ENCODE results near the gene PDCD1.

PDCD1 gene

DNA sequence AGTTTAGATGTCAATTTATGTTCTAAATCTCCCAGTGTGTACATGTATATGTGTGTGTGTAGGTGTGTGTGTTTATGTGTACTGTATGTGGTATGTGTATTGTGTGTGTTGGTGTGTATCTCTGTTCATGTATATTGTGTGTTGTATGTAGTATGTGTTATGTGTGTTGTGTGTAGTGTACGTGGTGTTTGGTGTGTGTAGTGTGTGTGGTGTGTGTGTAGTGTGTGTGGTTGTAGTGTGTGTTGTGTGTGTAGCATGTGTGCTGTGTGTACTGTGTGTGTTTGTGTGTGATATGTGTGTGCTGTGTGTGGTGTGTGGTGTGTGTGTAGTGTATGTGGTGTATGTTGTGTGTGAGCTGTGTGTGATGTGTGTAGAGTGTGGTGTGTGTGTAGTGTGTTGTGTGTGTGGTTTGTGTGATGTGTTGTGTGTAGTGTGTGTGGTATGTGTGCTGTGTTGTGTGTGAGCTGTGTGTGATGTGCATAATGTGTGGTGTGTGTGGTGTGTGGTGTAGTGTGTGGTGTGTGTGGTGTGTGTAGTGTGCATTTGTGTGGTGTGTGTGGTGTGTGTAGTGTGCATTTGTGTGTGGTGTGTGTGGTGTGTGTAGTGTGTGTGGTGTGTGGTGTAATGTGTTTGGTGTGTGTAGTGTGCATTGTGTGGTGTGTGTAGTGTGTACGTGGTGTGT lies 5.6 kb upstream of the PDCD1 start:
- DNase-seq, result no peak

DNA sequence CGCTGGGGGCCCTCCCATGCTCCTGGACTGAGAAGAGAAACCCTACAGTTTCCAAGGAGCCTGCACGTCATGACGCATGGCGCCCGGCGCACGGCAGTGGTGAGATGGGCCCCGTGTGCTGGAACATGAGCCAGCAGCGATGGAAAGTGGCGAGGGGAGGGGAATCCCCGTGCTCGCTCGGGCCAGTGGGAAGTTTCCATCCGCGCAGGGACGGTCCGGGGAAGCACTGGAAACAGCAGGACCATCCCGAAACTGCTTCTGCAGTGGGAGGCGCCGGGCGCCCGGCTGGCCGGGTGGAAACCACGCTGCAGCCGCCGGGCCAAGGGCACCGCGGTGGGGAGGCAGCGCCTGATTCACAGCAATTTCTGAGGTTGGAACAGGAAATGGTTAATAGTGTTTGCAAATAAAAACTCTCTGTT lies 4.9 kb upstream of the PDCD1 start:
- DNase-seq, result peak; percentile 61

- no peak for DNase-seq
These were observed 4.3 kb upstream of the PDCD1 start for GRCh38 chr2:241862775-241863535.

DNA sequence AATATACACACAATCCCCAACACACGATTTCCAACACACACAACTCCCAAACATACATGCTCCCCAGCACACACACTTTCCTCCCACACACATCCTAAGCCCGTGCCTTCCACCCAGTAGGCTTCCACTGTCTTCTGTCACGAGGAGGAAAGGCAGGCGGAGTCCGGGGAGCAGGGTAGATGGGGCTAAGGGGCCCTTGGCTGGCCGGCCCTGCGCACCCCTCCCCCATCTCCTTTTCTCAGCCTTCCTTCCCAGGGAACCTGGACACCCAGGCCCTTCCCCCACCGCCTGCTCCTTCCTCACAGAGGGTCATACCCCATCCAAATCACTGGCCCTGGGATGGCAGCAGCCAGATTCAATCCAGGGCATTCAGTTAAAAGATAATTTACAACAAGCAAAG lies 3.4 kb upstream of the PDCD1 start:
- no peak for DNase-seq

GRCh38 chr2:241861264-241861663 lies 2.6 kb upstream of the PDCD1 start:
- DNase-seq, result no peak

DNA sequence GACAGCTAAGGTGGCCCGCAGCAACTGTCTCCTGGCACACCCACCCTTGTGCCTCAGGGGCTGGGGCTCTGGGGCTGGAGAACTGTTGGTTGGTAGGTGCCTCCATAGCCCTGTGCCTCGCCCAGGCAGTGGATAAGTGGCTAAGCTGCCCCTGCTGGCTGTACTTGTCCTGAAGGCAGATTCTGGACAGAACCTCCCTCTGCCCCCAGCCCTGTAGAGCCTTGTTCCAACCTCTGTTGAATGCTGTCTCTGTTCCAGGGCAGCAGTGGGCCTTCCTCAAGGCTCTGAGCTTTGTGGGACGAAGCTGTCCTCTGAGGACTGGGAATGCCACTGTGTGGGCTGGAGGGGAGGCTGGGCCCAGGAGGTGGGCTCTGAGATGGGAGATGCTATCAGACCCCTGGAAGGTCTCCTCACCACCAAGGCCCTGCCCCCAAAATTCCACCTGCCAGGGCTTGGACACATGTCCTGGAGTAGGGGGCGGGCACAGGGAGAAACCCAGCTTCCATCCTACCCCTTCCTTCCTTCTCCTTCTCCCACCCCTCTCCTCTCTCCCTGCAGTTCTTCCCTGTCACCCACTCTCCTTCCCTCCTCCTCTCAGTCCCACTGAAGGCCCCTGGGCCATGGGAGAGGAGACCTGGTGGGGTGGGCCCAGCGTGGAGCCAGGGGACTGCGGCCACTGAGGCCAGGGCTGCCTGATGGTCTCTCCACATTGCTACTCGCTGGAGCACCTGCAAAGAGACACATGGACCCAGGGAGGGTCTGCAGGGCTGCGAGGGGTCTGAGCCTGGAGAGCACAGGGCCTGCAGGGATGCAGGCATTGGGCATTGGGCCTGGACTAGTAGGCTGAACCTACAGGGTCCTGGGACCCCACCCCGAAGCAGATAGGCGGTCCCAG lies 1.7 kb upstream of the PDCD1 start:
- DNase-seq, result no peak

DNA sequence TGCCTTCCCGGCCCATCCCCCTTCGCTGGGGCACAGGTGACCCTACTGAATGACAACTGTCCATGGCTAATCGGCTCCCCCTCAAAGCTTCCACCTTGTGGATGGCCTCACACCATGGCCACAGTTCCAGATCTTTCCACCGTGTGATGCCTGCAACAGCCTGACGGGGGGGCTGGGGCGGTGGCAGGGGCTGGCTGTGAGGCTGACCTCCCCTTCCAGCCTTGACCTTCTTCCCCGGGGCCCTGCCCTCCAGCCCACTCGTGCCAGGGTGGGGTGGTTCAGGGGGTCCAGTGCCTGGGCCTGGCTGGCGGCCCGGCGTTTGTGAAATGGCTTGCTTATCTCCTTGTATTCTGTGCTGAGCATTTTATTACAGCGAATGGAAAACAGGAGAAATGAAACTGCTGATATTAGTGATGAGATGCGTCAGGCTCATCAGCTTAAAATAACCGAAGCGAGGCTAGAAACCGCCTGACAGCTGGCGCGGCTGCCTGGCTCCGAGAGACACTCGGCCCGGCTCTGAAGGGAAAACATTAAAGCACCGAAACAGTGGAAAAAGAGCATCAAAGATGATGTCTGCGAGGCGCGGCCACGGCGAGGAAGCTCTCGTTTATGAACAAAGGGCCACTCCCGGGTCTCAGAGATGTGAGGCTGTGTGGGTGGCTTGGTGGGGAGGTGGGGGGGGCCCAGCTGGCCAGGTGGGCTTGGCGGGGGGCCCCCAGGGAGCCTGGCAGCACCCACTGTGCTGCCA lies 916 bp upstream of the PDCD1 start:
- DNase-seq, result peak; percentile 71

- no peak for DNase-seq
These were observed 332 bp upstream of the PDCD1 start for GRCh38 chr2:241859017-241859435.

DNA sequence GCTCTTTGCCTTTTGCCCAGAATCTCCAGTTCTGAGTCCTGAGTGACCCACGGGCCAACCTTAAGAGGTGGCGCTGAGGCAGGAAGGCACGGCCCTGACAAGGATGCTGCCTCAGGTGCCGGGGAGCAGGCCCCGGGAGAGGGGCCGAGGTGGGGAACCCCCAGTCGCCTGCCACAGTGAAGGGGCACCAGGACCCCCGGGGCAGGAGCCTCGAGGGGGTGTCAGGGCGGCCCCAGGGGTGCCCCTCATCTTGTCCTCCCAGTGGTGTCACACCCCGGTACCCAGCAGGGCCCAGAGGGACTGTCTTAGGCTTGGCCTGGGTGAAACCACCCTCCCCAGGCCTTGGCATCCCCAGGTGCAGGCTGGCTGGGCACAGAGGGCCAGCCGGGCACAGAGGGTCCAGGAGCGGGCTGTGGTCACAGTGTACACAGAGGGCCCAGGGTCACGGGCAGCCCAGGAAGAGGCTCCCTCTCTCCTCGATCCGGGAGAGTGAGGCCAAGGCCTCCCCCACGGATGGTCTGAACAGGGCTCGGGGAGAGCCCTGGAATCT lies 1.0 kb downstream of the PDCD1 start:
- DNase-seq, result no peak

GRCh38 chr2:241857041-241857541 lies 1.6 kb downstream of the PDCD1 start:
- no peak for DNase-seq

DNA sequence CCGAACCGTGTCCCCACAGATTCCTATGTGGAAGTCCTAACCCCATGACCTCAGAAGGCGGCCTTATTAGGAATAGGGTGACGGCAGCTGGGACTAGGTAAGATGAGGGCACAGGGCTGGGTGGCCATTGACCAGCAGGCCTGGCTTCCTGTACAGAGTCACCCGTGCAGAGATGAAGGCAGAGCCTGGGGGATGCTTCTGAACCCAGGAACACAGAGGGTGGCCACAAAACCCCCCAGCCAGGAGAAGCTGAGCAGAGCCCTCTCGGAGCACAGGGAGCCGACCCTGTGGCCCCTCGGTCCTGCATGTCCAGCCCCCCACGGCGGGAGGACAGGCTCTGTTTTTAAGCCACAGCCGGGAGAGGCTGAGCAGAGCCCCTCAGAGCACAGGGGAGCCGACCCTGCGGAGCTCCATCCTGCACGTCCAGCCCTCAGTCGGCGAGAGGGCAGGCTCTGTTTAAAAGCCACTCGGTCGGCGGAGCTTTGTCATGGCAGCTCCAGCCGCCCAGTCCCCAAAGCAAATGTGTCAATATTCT lies 2.7 kb downstream of the PDCD1 start:
- DNase-seq, result no peak

DNA sequence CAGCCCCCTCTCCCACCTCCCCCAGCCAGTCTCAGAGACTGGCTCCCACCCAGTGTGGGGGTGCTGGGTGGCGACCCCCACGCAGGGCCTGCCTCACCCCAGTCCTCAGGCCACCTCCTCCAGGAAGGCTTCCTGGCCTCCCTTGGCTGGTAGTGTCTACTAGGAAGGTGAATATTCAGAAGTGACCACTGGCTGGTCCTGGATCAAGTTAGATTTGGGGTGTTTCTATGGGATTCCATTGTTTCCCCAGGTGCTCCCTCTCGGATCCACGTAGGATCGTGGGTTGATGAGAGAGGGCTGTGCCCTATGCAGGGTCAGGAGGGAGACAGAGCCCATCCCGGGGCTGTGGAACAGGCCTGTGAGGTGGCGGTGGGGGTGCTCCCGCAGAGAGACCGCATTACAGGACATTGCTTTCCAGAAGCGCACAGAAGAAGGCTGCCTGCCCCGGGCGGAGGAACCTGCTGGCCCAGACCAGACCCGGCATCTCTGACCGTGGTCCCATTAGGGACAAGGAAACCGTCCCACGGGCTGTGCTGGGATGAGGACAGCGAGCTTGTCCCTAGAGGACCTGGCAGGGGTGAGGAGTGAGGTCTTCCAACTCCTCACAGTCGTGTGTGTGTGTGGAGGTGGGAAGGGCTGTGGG lies 3.3 kb downstream of the PDCD1 start:
- DNase-seq, result no peak

GRCh38 chr2:241854342-241855244 lies 4.1 kb downstream of the PDCD1 start:
- no peak for DNase-seq

GRCh38 chr2:241853651-241854341 lies 4.9 kb downstream of the PDCD1 start:
- DNase-seq, result no peak

- no peak for DNase-seq
These were observed 5.6 kb downstream of the PDCD1 start for GRCh38 chr2:241852981-241853631.

DNA sequence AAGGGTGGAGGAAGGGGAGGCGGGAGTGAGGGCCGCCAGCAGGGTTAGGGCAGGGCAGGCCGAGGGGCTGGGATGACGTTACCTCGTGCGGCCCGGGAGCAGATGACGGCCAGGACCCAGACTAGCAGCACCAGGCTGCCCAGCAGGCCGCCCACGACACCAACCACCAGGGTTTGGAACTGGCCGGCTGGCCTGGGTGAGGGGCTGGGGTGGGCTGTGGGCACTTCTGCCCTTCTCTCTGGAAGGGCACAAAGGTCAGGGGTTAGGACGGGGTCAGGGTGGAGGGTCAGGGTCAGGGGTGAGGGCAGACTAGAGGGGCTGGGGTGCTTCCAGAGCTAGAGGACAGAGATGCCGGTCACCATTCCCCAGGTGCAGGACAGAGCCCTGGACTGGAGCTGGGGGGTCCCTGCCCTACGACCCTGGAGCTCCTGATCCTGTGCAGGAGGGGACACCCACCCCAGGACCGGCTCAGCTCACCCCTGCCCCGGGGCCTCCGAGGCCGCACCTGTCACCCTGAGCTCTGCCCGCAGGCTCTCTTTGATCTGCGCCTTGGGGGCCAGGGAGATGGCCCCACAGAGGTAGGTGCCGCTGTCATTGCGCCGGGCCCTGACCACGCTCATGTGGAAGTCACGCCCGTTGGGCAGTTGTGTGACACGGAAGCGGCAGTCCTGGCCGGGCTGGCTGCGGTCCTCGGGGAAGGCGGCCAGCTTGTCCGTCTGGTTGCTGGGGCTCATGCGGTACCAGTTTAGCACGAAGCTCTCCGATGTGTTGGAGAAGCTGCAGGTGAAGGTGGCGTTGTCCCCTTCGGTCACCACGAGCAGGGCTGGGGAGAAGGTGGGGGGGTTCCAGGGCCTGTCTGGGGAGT lies 6.3 kb downstream of the PDCD1 start:
- DNase-seq, result no peak

GRCh38 chr2:241851325-241852115 lies 7.2 kb downstream of the PDCD1 start:
- no peak for DNase-seq
